Endothelial cell of umbilical vein (primary cell): ENCODE data around the gene HLX. TPM values are rescaled to one million over a fixed set of nuclear protein-coding genes. Genes with fewer than 3 reads are reported as not detected.

Source experiments
- BruUV-seq: library from RNA; stranded (reverse); fragments of 400-500 nt; replicated peaks from 2 replicates; lab custom pipeline; 2021; lab: Mats Ljungman, UMichigan
- CTCF ChIA-PET: fragments of 300-600, 350-600 bp; sonication (Branson Sonifier 250); formaldehyde crosslinking; loops from one replicate; lab custom pipeline; 2021; ENCODE audit warnings: antibody characterized with exemption, inconsistent platforms; lab: Charles Lee
- POLR2A ChIA-PET: fragments of 300-600, 350-600 bp; sonication (Branson Sonifier 250); formaldehyde crosslinking; loops from one replicate; lab custom pipeline; 2021; ENCODE audit warnings: antibody characterized with exemption, inconsistent platforms; lab: Charles Lee
- DNase-seq: peaks from one replicate; pipeline ENCODE4 v3.0.0-alpha.2; 2011; ENCODE audit warnings: low read depth, low spot score
- FAIRE-seq: peaks from 2 replicates; lab custom pipeline; 2011; peaks lifted over from hg19 to GRCh38; lab: Jason Lieb, UNC
- H2AFZ ChIP-seq: 2 replicates; pipeline ENCODE4 v1.6.0; 2012; ENCODE audit warnings: low read depth, low read length, control low read depth, inconsistent platforms
- H3K27ac ChIP-seq: 2 replicates; pipeline ENCODE4 v1.5.1; 2011; ENCODE audit warnings: low read depth, mild to moderate bottlenecking, control low read depth, low read length, moderate library complexity; ENCODE audit not compliant: insufficient read depth
- H3K27me3 ChIP-seq, 2 experiments: 2 replicates each; pipeline versions ENCODE4 v1.6.0 to v1.6.1; 2011; ENCODE audit warnings: low read length in 2 of 2, mixed read lengths in 1 of 2; ENCODE audit not compliant: control insufficient read depth in 2 of 2, insufficient read depth in 2 of 2
- H3K36me3 ChIP-seq, 2 experiments: 2 replicates in 1 of 2; 3 replicates in 1 of 2; pipeline ENCODE4 v1.5.1; 2011; ENCODE audit warnings: low read length in 2 of 2, mild to moderate bottlenecking in 1 of 2, moderate library complexity in 1 of 2; ENCODE audit not compliant: control insufficient read depth in 2 of 2, insufficient read depth in 2 of 2; ENCODE audit errors: extremely low read depth in 1 of 2
- H3K4me1 ChIP-seq: 3 replicates; pipeline ENCODE4 v1.5.1; 2011; ENCODE audit warnings: mild to moderate bottlenecking, low read length; ENCODE audit not compliant: control insufficient read depth, insufficient read depth; ENCODE audit errors: extremely low read depth
- H3K4me2 ChIP-seq: 2 replicates; pipeline ENCODE4 v1.6.1; 2011; ENCODE audit warnings: low read length, control low read depth, mixed read lengths; ENCODE audit not compliant: insufficient read depth
- H3K4me3 ChIP-seq, 3 experiments: fragments of 200-600 bp in 1 of 3; sonication (generic), shearing (Covaris generic) in 1 of 3; replicated peaks in 1 of 3; 2 replicates each; pipeline ENCODE4 v1.5.1; 2011 to 2016; ENCODE audit warnings: control low read depth in 3 of 3, low read length in 3 of 3, mild to moderate bottlenecking in 2 of 3, inconsistent platforms in 1 of 3, low read depth in 1 of 3, moderate library complexity in 1 of 3; ENCODE audit not compliant: insufficient read depth in 1 of 3
- H3K79me2 ChIP-seq: 2 replicates; pipeline ENCODE4 v1.6.0; 2012; ENCODE audit warnings: low read length, inconsistent platforms; ENCODE audit not compliant: control insufficient read depth, insufficient read depth
- H3K9ac ChIP-seq: replicated peaks from 2 replicates; pipeline ENCODE3; 2011; ENCODE audit warnings: low read length, control low read depth; ENCODE audit not compliant: insufficient read depth; ENCODE audit errors: extremely low read depth
- H3K9me1 ChIP-seq: replicated peaks from 3 replicates; pipeline ENCODE4 v1.6.0; 2011; ENCODE audit warnings: mild to moderate bottlenecking, low read length; ENCODE audit not compliant: control insufficient read depth, insufficient read depth; ENCODE audit errors: extremely low read depth
- H3K9me3 ChIP-seq: replicated peaks from 2 replicates; pipeline ENCODE4 v1.5.1; 2012; ENCODE audit warnings: low read length, inconsistent platforms; ENCODE audit not compliant: control insufficient read depth, insufficient read depth
- H4K20me1 ChIP-seq: replicated peaks from 2 replicates; pipeline ENCODE3; 2011; ENCODE audit warnings: mild to moderate bottlenecking, low read length; ENCODE audit not compliant: control insufficient read depth, insufficient read depth; ENCODE audit errors: extremely low read depth
- EZH2 ChIP-seq: IDR thresholded peaks from 2 replicates; pipeline ENCODE4 v1.6.1; 2012; ENCODE audit warnings: borderline replicate concordance, low read depth, mild to moderate bottlenecking, moderate library complexity, low read length, inconsistent platforms; ENCODE audit not compliant: severe bottlenecking
- FOS ChIP-seq: IDR thresholded peaks from 2 replicates; pipeline ENCODE4 v1.6.1; 2011; ENCODE audit warnings: mild to moderate bottlenecking, low read length, moderate library complexity, borderline replicate concordance; ENCODE audit not compliant: insufficient read depth
- GATA2 ChIP-seq: IDR thresholded peaks from 2 replicates; pipeline ENCODE4 v1.7.0; 2011; ENCODE audit warnings: low read depth, mild to moderate bottlenecking, moderate library complexity, mixed read lengths, low read length; ENCODE audit not compliant: insufficient read length, insufficient read depth
- JUN ChIP-seq: IDR thresholded peaks from 2 replicates; pipeline ENCODE4 v1.6.1; 2011; ENCODE audit warnings: borderline replicate concordance, low read depth; ENCODE audit not compliant: insufficient read length, insufficient read depth
- MYC ChIP-seq: IDR thresholded peaks from one replicate; pipeline ENCODE4 v1.6.1; 2011; ENCODE audit warnings: mild to moderate bottlenecking, low read depth, low read length
- POLR2A ChIP-seq: IDR thresholded peaks from 2 replicates; pipeline ENCODE4 v1.6.1; 2012; ENCODE audit warnings: low read depth, mild to moderate bottlenecking, control low read depth, low read length
- POLR2AphosphoS5 ChIP-seq: IDR thresholded peaks from 2 replicates; pipeline ENCODE4 v1.6.1; 2012; ENCODE audit warnings: low read depth, mild to moderate bottlenecking, control low read depth, low read length, moderate library complexity; ENCODE audit not compliant: insufficient read depth
- dilution Hi-C: fragments of 300-500 bp; cut with MboI; formaldehyde crosslinking; loops from one replicate; pipeline ENCODE4 v1.15.0; 2019; ENCODE audit warnings: low sequenced_read_pairs; ENCODE audit not compliant: extremely low pct_ligation_motif_present
- intact Hi-C: fragments of 100-400 bp; cut with micrococcal nuclease; formaldehyde crosslinking; loops from one replicate; pipeline ENCODE4 v1.10.0; 2022
- polyA plus RNA-seq, 4 experiments: library from polyadenylated mRNA; depleted of rRNA in 3 of 4; stranded (reverse) in 3 of 4; unstranded in 1 of 4; fragments of >200 nt; gene quantifications; 2 replicates each; pipeline versions ENCODE4 v1.2.1 to v1.2.3, GENCODE V29; 2011 to 2012; ENCODE audit warnings: missing spikeins in 1 of 4
- total RNA-seq: library from RNA; stranded (reverse); gene quantifications from 2 replicates; pipeline ENCODE4 v1.2.3, GENCODE V29; 2021
- TF ChIP-seq, protein P1 (sequence below): IDR thresholded peaks from 2 replicates; pipeline ENCODE4 v1.6.1; 2011; ENCODE audit not compliant: insufficient read depth, insufficient read length
- TF ChIP-seq, protein P2 (sequence below), 2 donors: IDR thresholded peaks; 1 replicate in 1 of 2; 2 replicates in 1 of 2; pipeline ENCODE4 v1.5.1; 2011; ENCODE audit warnings: low read length in 2 of 2, mild to moderate bottlenecking in 2 of 2, moderate library complexity in 2 of 2, control low read depth in 1 of 2, inconsistent platforms in 1 of 2, low read depth in 1 of 2; ENCODE audit not compliant: insufficient read depth in 1 of 2; ENCODE audit errors: extremely low read depth in 1 of 2

Gene HLX
- total and polyA plus RNA-seq, 2 donors (not counting 3 experiments of a cell fraction or from before 2014, with no cell fraction given): 7.5 to 39.1 TPM

- no peaks in the 10 kb centered on the region for H3K9me1 ChIP-seq
- no peak overlapping the region for H3K4me2 ChIP-seq
- TF ChIP-seq MYC: no peak
- no peak for TF ChIP-seq EZH2
- no peak for TF ChIP-seq GATA2
- TF ChIP-seq, protein P1, sequence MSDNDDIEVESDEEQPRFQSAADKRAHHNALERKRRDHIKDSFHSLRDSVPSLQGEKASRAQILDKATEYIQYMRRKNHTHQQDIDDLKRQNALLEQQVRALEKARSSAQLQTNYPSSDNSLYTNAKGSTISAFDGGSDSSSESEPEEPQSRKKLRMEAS: no peak
- TF ChIP-seq, protein P2, sequence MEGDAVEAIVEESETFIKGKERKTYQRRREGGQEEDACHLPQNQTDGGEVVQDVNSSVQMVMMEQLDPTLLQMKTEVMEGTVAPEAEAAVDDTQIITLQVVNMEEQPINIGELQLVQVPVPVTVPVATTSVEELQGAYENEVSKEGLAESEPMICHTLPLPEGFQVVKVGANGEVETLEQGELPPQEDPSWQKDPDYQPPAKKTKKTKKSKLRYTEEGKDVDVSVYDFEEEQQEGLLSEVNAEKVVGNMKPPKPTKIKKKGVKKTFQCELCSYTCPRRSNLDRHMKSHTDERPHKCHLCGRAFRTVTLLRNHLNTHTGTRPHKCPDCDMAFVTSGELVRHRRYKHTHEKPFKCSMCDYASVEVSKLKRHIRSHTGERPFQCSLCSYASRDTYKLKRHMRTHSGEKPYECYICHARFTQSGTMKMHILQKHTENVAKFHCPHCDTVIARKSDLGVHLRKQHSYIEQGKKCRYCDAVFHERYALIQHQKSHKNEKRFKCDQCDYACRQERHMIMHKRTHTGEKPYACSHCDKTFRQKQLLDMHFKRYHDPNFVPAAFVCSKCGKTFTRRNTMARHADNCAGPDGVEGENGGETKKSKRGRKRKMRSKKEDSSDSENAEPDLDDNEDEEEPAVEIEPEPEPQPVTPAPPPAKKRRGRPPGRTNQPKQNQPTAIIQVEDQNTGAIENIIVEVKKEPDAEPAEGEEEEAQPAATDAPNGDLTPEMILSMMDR (IDR thresholded peaks at IDR 0.05; ENCODE audit: extremely low read depth in 1 of 2, insufficient read depth in 1 of 2, low read depth in 1 of 2, low read length in 2 of 2): no peak
- no peak for TF ChIP-seq POLR2AphosphoS5
- no peak for TF ChIP-seq FOS
- TF ChIP-seq JUN: no peak
- TF ChIP-seq POLR2A: no peak
- ChIA-PET CTCF (interaction anchor here (1.0 kb wide), 1 partner anchor 31 kb away, joined by 8 read pairs; no protein-coding TSS in a partner anchor), POLR2A (no interaction called here)
- FAIRE-seq: no peak
- H3K4me3 ChIP-seq: no peak overlapping the region
- no peaks in the 10 kb centered on the region for H4K20me1 ChIP-seq
- H3K79me2 ChIP-seq: no peaks in the 10 kb centered on the region
- peaks cover 0 to 5% of the 10 kb centered on the region in 2 experiments for H3K27me3 ChIP-seq
- no peak overlapping the region for H3K27ac ChIP-seq
- DNase-seq: no peak
- no peaks in the 10 kb centered on the region for H3K9me3 ChIP-seq
- no TSS peak for BruUV-seq
- no peaks in the 10 kb centered on the region for H3K36me3 ChIP-seq
- intact Hi-C loops: no loop called here
- H3K4me1 ChIP-seq: peaks cover 15% of the 10 kb centered on the region
- dilution Hi-C loops: no loop called here
- H2AFZ ChIP-seq: no peak overlapping the region
- H3K9ac ChIP-seq: no peak overlapping the region
These were observed 38.0 kb upstream of the HLX start for GRCh38 chr1:220841293-220841692.
